NCI-H2171 (cell line): ENCODE data around the gene ATXN7L1.
"Not testable (repeated sequence)": the region's sequence is repeated elsewhere in the genome, so short reads cannot be mapped to it uniquely, and the experiment has no call there.

Experiments
- DNase-seq: peaks from one replicate; lab custom pipeline; 2025; lab: John Stamatoyannopoulos, UW

ATXN7L1 gene

DNA sequence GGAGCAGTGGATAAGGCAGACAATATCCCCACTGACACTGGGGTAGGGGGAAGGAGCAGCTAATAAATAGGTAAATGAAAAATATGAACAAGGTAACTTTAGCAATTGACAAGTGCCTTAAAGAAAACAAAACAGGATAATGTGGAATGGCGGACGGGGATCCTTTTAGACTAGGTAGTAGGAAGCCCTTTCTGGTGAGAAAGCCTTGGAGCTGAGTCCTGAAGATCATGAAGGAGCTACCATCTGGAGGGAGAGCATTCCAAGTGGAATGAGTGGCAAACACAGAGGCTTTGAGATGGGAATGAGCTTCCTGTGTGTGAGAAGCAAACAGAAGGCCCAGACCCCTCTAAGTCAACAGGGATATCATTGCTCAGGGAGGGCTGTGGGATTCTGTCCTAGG, 16.0 kb upstream of the ATXN7L1 start:
- DNase-seq: no peak

DNA sequence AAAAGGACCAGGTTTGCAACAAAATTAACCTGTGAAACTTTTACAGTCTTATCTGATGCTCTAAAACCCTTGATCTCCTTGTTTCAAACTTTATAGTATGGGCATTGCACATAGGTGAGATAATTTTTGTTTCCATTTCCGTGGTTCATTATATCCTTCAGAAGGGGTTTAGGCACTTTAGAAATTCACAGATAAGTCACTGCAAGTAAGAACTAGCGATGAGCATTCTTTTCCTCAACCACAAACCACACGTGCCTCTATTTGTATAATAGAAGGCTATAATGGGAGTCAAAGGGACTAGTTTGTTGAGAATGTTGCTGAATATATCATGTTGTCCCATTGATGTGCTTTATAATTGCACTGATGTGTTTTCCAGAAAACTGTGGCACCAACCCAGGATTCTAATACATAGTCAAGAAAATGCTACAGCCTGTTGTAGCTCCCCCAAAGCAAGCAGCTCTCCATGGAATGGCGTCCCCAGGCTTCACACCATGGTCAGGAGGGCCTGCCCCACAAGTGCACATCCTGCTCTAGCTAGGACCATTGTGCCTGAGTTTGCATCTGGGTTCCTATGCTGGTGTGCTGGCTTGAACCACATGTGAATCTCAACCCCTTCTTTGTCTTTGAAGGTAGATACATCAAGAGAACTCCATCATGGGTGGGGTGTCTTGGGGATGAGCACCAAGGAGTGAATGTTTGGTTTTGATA, 14.0 kb upstream of the ATXN7L1 start:
- no peak for DNase-seq

DNA sequence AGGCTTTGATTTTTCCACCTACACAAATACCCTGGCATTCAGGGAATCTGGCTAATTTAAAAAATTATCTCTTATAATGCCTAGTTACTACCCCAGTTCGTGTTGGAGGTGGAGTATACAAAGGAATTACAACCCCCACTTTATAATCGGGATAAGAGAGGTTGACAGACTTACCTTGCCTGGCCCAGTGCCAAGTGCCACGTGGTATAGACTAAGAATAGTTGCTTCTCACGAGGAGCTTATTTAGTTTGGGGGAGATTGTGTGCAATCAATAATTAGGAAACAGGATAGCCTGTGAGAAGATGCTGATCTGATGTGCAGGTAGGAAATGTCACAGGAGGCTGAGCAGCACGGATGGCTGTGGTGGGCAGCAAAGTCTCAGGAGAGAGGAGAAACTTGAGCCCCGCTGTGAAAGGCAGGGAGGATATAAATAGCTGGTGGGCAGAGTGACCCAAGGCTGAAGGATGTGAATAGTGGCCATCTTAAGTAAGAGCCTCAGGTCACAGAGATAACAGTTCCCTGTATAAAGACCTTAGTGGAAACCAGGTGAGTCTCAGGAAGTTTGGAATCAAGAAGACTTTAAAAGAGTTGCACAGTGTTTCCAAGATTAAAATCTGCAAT, 11.3 kb upstream of the ATXN7L1 start:
- peak; percentile 54 for DNase-seq

DNA sequence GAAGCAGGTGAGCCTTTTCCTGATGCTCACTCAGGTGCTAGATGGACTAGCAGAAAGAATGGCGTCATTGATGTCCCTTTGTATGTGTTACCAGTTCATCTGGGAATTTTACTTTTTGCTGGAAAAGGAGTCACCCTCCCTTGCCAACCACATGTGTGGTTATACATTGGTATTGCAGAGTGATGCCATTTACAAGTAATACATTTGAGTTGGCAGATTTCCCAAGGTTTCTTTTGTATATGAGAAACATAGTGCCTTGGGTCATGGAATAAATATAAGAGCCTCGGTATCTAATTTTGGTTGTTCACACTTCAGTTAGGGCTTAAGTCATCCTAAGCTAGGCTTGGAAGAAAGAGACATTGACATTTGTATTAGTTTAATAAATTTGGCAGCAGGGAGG, 10.4 kb upstream of the ATXN7L1 start:
- DNase-seq: no peak

DNA sequence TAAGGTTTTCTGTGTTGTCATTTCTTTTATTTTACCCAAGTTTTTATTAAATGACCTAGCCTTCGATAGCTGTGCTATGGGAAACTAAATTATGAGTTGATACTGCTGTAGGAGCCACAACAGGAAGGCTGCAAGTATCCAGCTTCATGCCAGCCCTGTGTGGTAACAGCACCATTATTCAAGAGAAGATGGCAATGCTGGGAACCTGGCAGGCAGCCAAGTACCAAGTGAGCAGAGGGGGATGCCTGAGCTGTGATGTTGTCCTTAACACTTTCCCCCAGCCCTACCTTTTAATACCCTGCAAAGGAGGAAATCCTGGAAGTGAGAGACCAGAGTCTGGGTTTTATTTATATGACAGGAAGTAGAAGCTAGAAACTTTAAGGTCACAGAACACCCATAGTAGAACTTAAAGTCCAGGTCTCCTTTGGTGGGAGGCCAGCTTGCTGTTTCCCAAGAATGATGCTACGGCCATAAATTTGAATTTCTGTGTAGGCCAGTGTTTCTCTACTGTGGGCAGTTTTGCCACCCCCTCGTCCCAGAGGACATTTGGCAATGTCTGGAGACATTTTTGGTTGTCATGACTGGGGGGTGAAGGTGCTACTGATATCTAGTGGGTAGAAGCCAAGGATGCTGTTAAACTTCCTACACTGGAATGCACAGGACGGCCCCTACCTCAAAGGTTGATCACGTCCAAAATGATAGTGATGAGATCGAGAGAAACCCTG, 9.2 kb upstream of the ATXN7L1 start:
- DNase-seq: peak; percentile 55

DNA sequence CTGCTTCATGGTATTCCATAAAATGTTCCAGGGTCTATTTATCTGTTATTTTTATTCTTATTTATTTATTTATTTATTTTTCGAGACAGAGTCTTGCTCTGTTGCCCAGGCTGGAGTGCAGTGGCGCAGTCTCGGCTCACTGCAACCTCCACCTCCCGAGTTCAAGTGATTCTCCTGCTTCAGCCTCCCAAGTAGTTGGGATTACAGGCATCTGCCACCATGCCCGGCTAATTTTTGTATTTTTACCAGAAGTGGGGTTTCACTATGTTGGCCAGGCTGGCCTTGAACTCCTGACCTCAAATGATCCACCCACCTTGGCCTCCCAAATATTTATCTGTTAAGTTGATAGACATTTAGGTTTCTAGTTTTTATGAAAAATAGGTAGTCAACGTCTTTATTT, 6.8 kb upstream of the ATXN7L1 start:
- not testable (repeated sequence) for DNase-seq

GRCh38 chr7:105881439-105881838, 5.0 kb upstream of the ATXN7L1 start:
- no peak for DNase-seq

- DNase-seq: peak; percentile 29
These were observed 4.4 kb upstream of the ATXN7L1 start for GRCh38 chr7:105880571-105881330.

DNA sequence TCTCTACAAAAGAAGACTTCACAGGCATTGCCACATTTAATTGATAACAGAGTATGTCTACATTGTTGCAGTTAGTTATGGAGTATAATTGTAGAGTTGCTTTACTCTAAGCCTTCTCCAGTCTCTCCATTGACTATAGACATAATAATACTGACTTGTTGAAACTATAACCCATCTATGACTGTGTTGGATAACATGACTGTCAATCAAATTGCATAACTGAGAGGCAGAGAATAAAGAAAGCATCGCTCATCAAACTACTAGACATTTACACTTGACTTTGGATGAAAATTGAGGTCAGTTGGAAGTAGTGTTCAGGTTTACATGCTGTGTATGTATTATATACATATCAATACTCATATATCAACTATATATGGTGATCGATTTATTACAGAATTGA, 3.4 kb upstream of the ATXN7L1 start:
- DNase-seq: no peak

DNA sequence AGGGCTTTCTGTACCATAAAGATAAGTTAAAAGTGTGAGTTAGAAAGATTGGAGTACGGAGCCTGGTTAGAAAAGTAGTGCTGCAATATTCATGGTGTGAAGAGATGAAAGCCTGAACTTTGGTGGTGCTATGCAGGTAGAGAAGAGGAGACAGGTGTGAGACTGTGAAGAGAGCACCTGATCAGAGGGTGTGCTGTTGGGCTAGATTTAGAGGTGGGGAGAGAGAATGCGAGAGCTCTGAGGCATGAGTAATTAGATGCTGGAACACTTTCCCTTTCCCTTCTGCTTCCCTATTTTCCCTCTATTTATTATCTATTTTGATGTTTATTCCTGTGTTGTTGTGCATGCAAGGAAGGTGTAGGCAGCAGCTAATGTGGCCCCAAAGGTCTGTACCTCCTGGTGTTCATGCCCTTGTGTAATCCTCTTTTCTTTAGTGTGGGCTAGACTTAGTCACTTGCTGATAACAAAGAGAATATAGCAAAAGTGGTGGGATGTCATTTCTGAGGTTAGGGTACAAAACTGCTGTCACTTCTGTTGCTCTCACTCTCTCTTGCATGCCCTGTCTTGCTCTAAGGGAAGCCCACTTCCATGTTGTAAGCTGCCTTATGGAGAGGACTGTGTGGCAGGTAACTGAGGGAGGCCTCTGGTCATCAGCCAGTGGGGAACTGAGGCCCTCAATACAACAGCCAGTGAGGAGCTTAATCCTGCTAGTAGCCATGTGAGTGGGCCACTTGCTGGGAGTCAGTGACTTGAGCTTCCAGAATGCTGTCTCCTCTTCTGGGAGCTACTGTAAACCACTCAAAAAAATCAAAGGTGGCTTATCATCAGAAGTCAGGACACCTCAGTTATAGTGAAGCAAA, 2.6 kb upstream of the ATXN7L1 start:
- peak; percentile 29 for DNase-seq

GRCh38 chr7:105877736-105878135, 1.3 kb upstream of the ATXN7L1 start:
- no peak for DNase-seq

- peak; percentile 67 for DNase-seq
These were observed 684 bp upstream of the ATXN7L1 start for GRCh38 chr7:105876964-105877601.

GRCh38 chr7:105875505-105875904, 894 bp downstream of the ATXN7L1 start:
- no peak for DNase-seq

DNA sequence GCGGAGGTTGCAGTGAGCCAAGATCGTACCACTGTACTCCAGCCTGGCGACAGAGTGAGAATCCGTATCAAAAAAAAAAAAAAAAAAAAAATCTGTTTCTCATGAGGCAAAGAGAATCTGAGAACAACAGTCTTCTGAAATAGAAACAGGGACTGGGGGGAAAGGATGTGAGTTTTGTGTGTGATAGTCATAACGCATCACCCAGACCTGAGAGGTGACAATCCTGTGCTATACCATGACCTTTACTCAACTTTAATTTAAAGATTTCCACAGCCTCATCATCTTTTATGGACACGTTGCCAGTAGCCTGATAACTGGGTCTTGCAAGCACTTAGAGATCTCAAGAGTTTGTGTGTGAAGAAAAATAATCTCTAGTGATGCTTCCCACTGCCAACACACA, 2.3 kb downstream of the ATXN7L1 start:
- no peak for DNase-seq

- DNase-seq: no peak
These were observed 3.9 kb downstream of the ATXN7L1 start for GRCh38 chr7:105872491-105872890.

GRCh38 chr7:105871142-105871541, 5.3 kb downstream of the ATXN7L1 start:
- DNase-seq: no peak

GRCh38 chr7:105866102-105866801, 10.1 kb downstream of the ATXN7L1 start:
- no peak for DNase-seq

DNA sequence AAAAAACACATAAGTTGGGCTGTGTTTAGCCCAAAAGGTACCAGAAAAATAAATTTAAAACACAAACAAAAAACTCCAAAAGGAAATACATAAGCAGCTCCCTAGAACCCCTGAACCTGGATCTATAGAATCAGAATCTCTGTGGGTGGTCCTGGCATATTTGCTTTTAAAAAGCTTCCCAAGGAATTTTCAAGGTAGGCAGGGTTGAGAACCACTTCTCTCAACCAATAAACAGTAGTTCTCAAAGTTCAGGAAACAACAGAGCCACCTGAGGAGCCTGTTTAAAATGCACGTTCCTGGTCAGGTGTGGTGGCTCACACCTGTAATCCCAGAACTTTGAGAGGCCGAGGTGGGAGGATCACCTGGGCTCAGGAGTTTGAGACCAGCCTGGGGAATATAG, 12.5 kb downstream of the ATXN7L1 start:
- DNase-seq: no peak

DNA sequence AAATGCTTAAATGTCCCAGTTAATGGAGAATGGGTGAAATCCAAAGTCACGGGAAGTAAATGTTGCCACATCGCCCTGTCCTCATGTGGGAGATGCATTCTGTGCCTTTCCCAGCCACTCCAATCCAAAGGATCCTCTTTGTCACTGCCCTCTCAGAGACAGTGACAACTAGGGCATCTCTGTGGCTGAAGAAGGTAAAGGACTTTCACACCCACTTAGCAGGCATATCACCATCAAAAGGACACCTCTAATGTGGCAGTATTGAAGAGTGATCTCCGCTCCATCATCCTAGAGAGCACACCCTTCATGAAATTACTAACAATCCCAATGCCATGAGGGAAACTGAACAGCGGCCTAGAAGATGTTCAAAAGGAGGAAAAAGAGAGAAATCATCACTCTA, 13.6 kb downstream of the ATXN7L1 start:
- no peak for DNase-seq

DNA sequence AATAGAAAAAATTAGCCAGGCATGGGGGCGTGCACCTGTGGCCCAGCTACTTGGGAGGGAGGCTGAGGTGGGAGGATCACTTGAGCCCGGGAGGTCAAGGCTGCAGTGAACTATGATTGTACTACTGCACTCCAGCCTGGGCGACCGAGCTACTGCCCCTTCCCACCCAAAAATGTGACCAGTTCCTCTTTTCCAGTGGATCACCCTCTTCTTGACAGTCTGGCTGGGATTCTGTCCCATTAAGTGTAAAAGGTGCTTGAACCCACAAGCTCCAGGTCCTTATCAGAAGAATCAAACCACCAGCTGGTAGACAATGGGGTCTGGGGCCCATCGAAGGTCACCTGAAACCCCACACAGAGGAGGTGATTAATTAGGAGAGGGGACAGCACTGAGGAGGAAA, 14.1 kb downstream of the ATXN7L1 start:
- DNase-seq: no peak
